Subcutaneous abdominal adipose tissue (tissue), 5 donors: ENCODE measurements around the gene PAF1.

Source experiments
- H3K27ac ChIP-seq: one replicate; pipeline ENCODE4 v1.7.0; 2013; ENCODE audit warnings: low read depth, mild to moderate bottlenecking, inconsistent platforms, low read length, moderate library complexity
- H3K27me3 ChIP-seq, 5 donors: one replicate each; pipeline ENCODE4 v1.7.0; 2013; ENCODE audit warnings: low read length in 5 of 5, inconsistent platforms in 1 of 5; ENCODE audit not compliant: control insufficient read depth in 5 of 5, insufficient read depth in 4 of 5
- H3K36me3 ChIP-seq, 5 donors: one replicate each; pipeline ENCODE4 v1.7.0; 2013; ENCODE audit warnings: low read length in 5 of 5; ENCODE audit not compliant: control insufficient read depth in 5 of 5, insufficient read depth in 5 of 5
- H3K4me1 ChIP-seq, 5 donors: one replicate each; pipeline ENCODE4 v1.7.0; 2013; ENCODE audit warnings: low read length in 5 of 5, mild to moderate bottlenecking in 3 of 5, moderate library complexity in 1 of 5; ENCODE audit not compliant: control insufficient read depth in 5 of 5, insufficient read depth in 5 of 5
- H3K4me3 ChIP-seq, 5 donors: one replicate each; pipeline ENCODE4 v1.7.0; 2013; ENCODE audit warnings: low read length in 5 of 5, low read depth in 1 of 5
- H3K9ac ChIP-seq, 5 donors: one replicate each; pipeline ENCODE4 v1.7.0; 2013; ENCODE audit warnings: low read length in 5 of 5, mild to moderate bottlenecking in 4 of 5, moderate library complexity in 3 of 5
- H3K9me3 ChIP-seq, 5 donors: one replicate each; pipeline ENCODE4 v1.7.0; 2013; ENCODE audit warnings: low read length in 5 of 5; ENCODE audit not compliant: control insufficient read depth in 5 of 5
- donor health status: healthy.
- donor health status: healthy.
- donor health status: healthy.
- donor health status: healthy.
- donor health status: healthy.

PAF1 gene

GRCh38 chr19:39356073-39356472 is 34.8 kb downstream of the PAF1 start:
- Histone ChIP-seq H3K9ac (no peak overlapping the region), H3K27me3 (no peaks in the 10 kb centered on the region), H3K4me1 (peaks cover 0 to 26% (median 12%) of the 10 kb centered on the region in 5 donors), H3K9me3 (no peaks in the 10 kb centered on the region), H3K27ac (no peak overlapping the region), H3K4me3 (no peak overlapping the region), H3K36me3 (peaks cover 22 to 89% (median 76%) of the 10 kb centered on the region in 5 donors)

DNA sequence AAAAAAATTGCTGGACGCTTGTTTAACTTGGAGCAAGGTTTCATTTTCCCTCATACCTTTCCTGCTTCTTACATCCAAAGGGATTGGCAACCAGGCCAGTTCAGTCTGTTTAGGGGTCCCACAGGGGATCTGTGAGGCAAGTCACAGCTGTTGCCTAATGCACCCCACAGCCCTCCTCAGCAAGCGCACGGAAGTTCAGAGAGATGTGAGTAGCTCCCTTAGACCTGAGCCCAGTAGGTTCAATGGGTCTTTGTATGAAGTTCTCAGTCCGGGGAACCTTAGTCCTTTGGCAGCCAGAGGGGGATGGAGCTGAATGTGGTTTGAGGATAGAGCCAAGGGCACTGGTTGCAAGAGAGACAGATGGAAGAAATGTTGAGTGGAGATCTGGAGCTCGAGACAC is 35.7 kb downstream of the PAF1 start:
- Histone ChIP-seq H3K36me3 (peaks cover 18 to 86% (median 68%) of the 10 kb centered on the region in 5 donors), H3K9ac (no peak overlapping the region), H3K27me3 (no peaks in the 10 kb centered on the region), H3K4me3 (no peak overlapping the region), H3K27ac (no peak overlapping the region), H3K4me1 (peaks cover 0 to 27% (median 14%) of the 10 kb centered on the region in 5 donors), H3K9me3 (no peaks in the 10 kb centered on the region)

DNA sequence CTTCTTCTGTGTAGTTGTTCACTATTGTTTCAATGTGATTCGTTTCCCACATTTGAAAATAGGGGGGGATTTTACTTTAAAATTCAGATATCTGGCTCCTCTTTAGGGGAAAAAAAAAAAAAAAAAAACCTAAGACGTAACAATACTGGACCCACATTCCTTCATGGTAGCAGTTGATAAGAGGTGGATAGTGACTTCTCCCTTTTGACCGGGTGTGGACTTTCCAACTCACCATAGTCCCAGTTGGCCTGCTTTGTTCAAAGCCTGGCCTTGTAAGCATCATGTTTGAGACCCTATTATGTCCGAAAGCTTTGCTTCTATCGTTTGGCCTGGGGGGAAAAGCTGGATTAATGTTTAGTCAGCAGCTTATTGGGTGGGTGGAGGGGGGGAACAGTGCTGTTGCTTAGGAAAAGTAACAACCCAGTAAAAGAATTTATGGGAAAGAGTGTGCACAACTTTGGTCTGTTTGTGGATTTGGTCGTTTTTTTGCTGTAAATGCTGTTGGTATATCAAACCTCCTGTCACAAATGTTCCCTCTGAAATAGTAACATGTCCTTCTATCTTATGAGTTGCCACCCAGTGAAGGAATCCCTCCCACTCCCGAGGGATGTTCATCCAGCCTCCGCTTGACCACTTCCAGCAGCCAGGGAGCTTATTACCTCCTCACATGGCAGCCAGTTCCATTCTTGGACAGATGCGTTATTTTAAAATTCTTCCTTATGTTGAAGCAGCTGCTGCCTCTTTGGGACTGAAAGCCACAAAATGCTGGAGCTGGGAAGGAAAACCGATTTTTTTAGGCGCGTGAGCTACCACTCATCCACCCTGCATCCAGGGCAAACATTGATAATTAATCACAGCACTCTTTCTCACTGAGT is 38.3 kb downstream of the PAF1 start:
- Histone ChIP-seq H3K4me1 (peaks cover 0 to 27% (median 14%) of the 10 kb centered on the region in 5 donors), H3K4me3 (no peak overlapping the region), H3K27ac (peak overlapping the region; percentile 33), H3K9me3 (no peaks in the 10 kb centered on the region), H3K9ac (peak overlapping the region in 1 of 5 donors; percentile 14), H3K36me3 (peaks cover 18 to 82% (median 63%) of the 10 kb centered on the region in 5 donors), H3K27me3 (no peaks in the 10 kb centered on the region)

- Histone ChIP-seq H3K27me3 (no peaks in the 10 kb centered on the region), H3K4me3 (no peak overlapping the region), H3K9ac (peak overlapping the region in 2 of 5 donors; percentile 23 to 44), H3K36me3 (peaks cover 14 to 75% (median 53%) of the 10 kb centered on the region in 5 donors), H3K4me1 (peaks cover 0 to 30% (median 14%) of the 10 kb centered on the region in 5 donors), H3K27ac (peak overlapping the region; percentile 33), H3K9me3 (no peaks in the 10 kb centered on the region)
Observed at GRCh38 chr19:39351537-39352064, 39.3 kb downstream of the PAF1 start.

- Histone ChIP-seq H3K9me3 (no peaks in the 10 kb centered on the region), H3K27me3 (no peaks in the 10 kb centered on the region), H3K9ac (no peak overlapping the region), H3K4me3 (no peak overlapping the region), H3K4me1 (peaks cover 0 to 36% (median 26%) of the 10 kb centered on the region in 5 donors), H3K36me3 (peaks cover 14 to 72% (median 38%) of the 10 kb centered on the region in 5 donors), H3K27ac (no peak overlapping the region)
Observed at GRCh38 chr19:39350156-39350555, 40.8 kb downstream of the PAF1 start.

DNA sequence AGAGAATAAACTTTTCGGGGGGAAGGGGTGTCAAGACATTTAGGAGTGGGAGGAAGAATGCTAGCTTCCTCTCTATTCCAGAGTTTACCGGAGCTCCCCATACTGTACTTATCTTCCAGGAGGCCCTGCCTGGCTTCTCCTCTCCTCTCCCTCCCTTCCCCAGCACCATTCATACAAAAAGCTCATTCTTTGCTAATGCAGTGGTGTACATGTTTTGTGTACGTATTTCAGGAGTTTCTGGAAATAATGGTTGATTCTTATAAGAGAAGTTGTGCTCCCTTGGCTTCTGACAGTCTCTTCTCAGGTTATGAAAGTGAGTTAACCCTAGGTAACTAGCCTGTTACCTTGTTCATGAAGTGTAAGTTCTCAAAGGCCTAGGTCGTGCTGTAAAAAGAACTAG is 41.6 kb downstream of the PAF1 start:
- H3K4me3 ChIP-seq: no peak overlapping the region
- peaks cover 0 to 38% (median 30%) of the 10 kb centered on the region in 5 donors for H3K4me1 ChIP-seq
- no peak overlapping the region for H3K27ac ChIP-seq
- no peaks in the 10 kb centered on the region for H3K27me3 ChIP-seq
- H3K36me3 ChIP-seq: peaks cover 14 to 64% (median 33%) of the 10 kb centered on the region in 5 donors
- no peaks in the 10 kb centered on the region for H3K9me3 ChIP-seq
- peak overlapping the region in 1 of 5 donors; percentile 3 for H3K9ac ChIP-seq

DNA sequence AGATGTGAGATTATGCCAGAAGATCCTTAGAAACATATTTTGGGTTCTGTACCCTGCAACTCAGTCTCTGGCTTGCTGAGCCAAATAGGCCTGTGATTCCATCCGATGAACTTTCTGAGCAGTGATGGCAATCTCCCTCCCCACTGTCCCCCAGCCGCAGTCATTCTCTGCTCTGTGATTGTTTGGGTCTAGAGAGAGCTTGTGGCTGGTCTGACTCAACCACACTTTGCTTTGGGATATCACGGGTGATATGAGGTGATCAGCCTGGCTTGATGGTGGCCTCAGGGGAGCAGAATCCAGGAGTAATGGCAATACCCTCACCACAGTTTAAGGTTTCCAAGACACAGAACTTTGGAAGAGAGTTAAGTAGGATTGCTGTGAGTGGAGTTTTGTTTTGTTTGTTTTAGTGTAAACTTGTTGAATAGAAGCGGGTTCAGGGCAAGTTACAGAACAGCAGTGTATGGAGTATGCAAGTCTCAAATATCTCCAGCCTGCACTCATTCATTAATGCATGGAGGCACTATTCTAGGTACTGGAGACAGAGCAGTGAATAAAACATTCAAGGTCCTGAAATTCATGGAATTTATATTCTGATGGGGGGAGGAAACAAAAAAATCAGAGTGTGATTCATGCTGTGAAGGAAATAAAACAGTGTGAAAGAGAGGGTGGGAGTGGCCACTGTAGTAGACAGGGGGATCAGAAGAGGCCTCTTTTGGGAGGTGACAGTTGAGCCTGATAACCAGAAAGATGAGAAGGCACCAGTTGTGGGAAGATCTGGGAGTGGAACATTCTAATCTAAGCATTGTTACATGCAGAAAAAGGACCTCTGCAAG is 43.4 kb downstream of the PAF1 start:
- H3K4me3 ChIP-seq: no peak overlapping the region
- peak overlapping the region in 1 of 5 donors; percentile 1 for H3K9ac ChIP-seq
- H3K27ac ChIP-seq: no peak overlapping the region
- peaks cover 8 to 52% (median 22%) of the 10 kb centered on the region in 5 donors for H3K36me3 ChIP-seq
- no peaks in the 10 kb centered on the region for H3K9me3 ChIP-seq
- peaks cover 0 to 45% (median 41%) of the 10 kb centered on the region in 5 donors for H3K4me1 ChIP-seq
- no peaks in the 10 kb centered on the region for H3K27me3 ChIP-seq

GRCh38 chr19:39345956-39346355 is 45.0 kb downstream of the PAF1 start:
- no peak overlapping the region for H3K4me3 ChIP-seq
- peak overlapping the region in 2 of 5 donors; percentile 21 to 32 for H3K9ac ChIP-seq
- peaks cover 8 to 39% (median 11%) of the 10 kb centered on the region in 5 donors for H3K36me3 ChIP-seq
- peaks cover 3 to 38% (median 38%) of the 10 kb centered on the region in 5 donors for H3K4me1 ChIP-seq
- no peaks in the 10 kb centered on the region for H3K9me3 ChIP-seq
- no peak overlapping the region for H3K27ac ChIP-seq
- H3K27me3 ChIP-seq: no peaks in the 10 kb centered on the region

GRCh38 chr19:39342647-39343305 is 48.1 kb downstream of the PAF1 start:
- peaks cover 6 to 49% (median 45%) of the 10 kb centered on the region in 5 donors for H3K4me1 ChIP-seq
- H3K27me3 ChIP-seq: no peaks in the 10 kb centered on the region
- H3K9ac ChIP-seq: peak overlapping the region; percentile 17 to 84 (median 83)
- no peaks in the 10 kb centered on the region for H3K9me3 ChIP-seq
- H3K27ac ChIP-seq: peak overlapping the region; percentile 48
- H3K36me3 ChIP-seq: peaks cover 0 to 16% (median 3%) of the 10 kb centered on the region in 5 donors
- peak overlapping the region; percentile 62 to 76 (median 72) for H3K4me3 ChIP-seq
